NCI-H1417 (cell line): ENCODE data around the gene LGR6.
"Not testable (repeated sequence)": the region's sequence is repeated elsewhere in the genome, so short reads cannot be mapped to it uniquely, and the experiment has no call there.

Source experiments
- DNase-seq, 3 experiments: peaks; one replicate each; lab custom pipeline; 2025; lab: John Stamatoyannopoulos, UW

Gene LGR6

GRCh38 chr1:202240226-202240625, 46.6 kb downstream of the LGR6 start:
- DNase-seq: not testable (repeated sequence)

GRCh38 chr1:202240956-202241355, 47.4 kb downstream of the LGR6 start:
- DNase-seq: no peak

GRCh38 chr1:202241376-202242079, 47.9 kb downstream of the LGR6 start:
- no peak for DNase-seq

GRCh38 chr1:202242080-202242419, 48.5 kb downstream of the LGR6 start:
- DNase-seq: no peak

GRCh38 chr1:202243006-202243405, 49.4 kb downstream of the LGR6 start:
- no peak for DNase-seq

- no peak for DNase-seq
Observed at GRCh38 chr1:202244841-202245261, 51.3 kb downstream of the LGR6 start.

GRCh38 chr1:202245391-202245790, 51.8 kb downstream of the LGR6 start:
- DNase-seq: no peak

GRCh38 chr1:202247104-202247503, 53.5 kb downstream of the LGR6 start:
- DNase-seq: no peak

GRCh38 chr1:202247837-202248795, 54.5 kb downstream of the LGR6 start:
- peak; percentile 51 to 88 (median 78) for DNase-seq

GRCh38 chr1:202248861-202249260, 55.3 kb downstream of the LGR6 start:
- no peak for DNase-seq

GRCh38 chr1:202249436-202249835, 55.8 kb downstream of the LGR6 start:
- DNase-seq: no peak

- DNase-seq: no peak
Observed at GRCh38 chr1:202249846-202250245, 56.2 kb downstream of the LGR6 start.

GRCh38 chr1:202250982-202251381, 57.4 kb downstream of the LGR6 start:
- no peak for DNase-seq

- no peak for DNase-seq
Observed at GRCh38 chr1:202251424-202252256, 58.0 kb downstream of the LGR6 start.

GRCh38 chr1:202252271-202252670, 58.7 kb downstream of the LGR6 start:
- DNase-seq: no peak

- DNase-seq: no peak
Observed at GRCh38 chr1:202254454-202255252, 61.1 kb downstream of the LGR6 start.

GRCh38 chr1:202255343-202255742, 61.7 kb downstream of the LGR6 start:
- peak in 2 of 3 experiments; percentile 37 to 64 for DNase-seq

- DNase-seq: no peak
Observed at GRCh38 chr1:202259705-202260104, 66.1 kb downstream of the LGR6 start.

- DNase-seq: not testable (repeated sequence)
Observed at GRCh38 chr1:202261209-202261958, 67.8 kb downstream of the LGR6 start.

- no peak for DNase-seq
Observed at GRCh38 chr1:202263628-202264027, 70.0 kb downstream of the LGR6 start.

GRCh38 chr1:202264300-202264699, 70.7 kb downstream of the LGR6 start:
- no peak for DNase-seq
